K562 (cell line): ENCODE results near the gene FOSL1. TPM values are rescaled to one million over a fixed set of nuclear protein-coding genes. Genes with fewer than 3 reads are reported as not detected.

Experiments
- ASH1L ChIP-seq: fragments of 450-650 bp; IDR thresholded peaks from 2 replicates; pipeline ENCODE4 v1.6.1; 2018; ENCODE audit warnings: borderline replicate concordance, mild to moderate bottlenecking, low read depth; ENCODE audit not compliant: partially characterized antibody
- CBFA2T3 ChIP-seq: fragments of 450-650 bp; IDR thresholded peaks from 2 replicates; pipeline ENCODE4 v1.6.1; 2017
- CREB3 ChIP-seq: fragments of 450-650 bp; conservative IDR thresholded peaks from 2 replicates; pipeline ENCODE4 v1.6.1; 2016; ENCODE audit warnings: missing genetic modification characterization, low read depth, mild to moderate bottlenecking, missing compliant biosample characterization, moderate library complexity
- EGR1 ChIP-seq: fragments of 450-650 bp; conservative IDR thresholded peaks from 2 replicates; pipeline ENCODE4 v1.6.1; 2017; ENCODE audit warnings: mild to moderate bottlenecking
- EWSR1 ChIP-seq: fragments of 450-650 bp; IDR thresholded peaks from 2 replicates; pipeline ENCODE4 v1.6.1; 2018; ENCODE audit warnings: borderline replicate concordance, mild to moderate bottlenecking, low read depth, moderate library complexity; ENCODE audit not compliant: partially characterized antibody
- GATA2 ChIP-seq: sonication (generic); formaldehyde crosslinking; IDR thresholded peaks from 2 replicates; pipeline ENCODE4 v1.4.0; 2020; ENCODE audit warnings: mild to moderate bottlenecking, missing genetic modification reagents
- HOMEZ ChIP-seq: fragments of 250-450 bp; sonication (Bioruptor Pico); IDR thresholded peaks from 2 replicates; pipeline ENCODE4 v1.4.0; 2020; ENCODE audit warnings: mild to moderate bottlenecking, moderate library complexity
- NFE2L1 ChIP-seq: fragments of 450-650 bp; IDR thresholded peaks from 2 replicates; pipeline ENCODE4 v1.6.1; 2016; ENCODE audit warnings: missing genetic modification characterization, low read depth, mild to moderate bottlenecking, missing compliant biosample characterization, moderate library complexity, borderline replicate concordance
- NFIC ChIP-seq: fragments of 450-650 bp; IDR thresholded peaks from 2 replicates; pipeline ENCODE4 v1.6.1; 2017; ENCODE audit warnings: mild to moderate bottlenecking, inconsistent platforms
- POLR2H ChIP-seq: IDR thresholded peaks from 2 replicates; pipeline ENCODE4 v1.6.1; 2016; ENCODE audit warnings: missing genetic modification characterization, low read depth, mild to moderate bottlenecking, control low read depth, missing compliant biosample characterization, moderate library complexity
- POLR3G ChIP-seq: IDR thresholded peaks from 2 replicates; pipeline ENCODE4 v1.6.1; 2011; ENCODE audit not compliant: insufficient read length, insufficient replicate concordance; ENCODE audit errors: extremely low read depth
- SNAPC5 ChIP-seq: fragments of 250-450 bp; sonication (Bioruptor Pico); IDR thresholded peaks from 2 replicates; pipeline ENCODE4 v1.8.0; 2021; ENCODE audit warnings: moderate library complexity, mild to moderate bottlenecking, inconsistent platforms
- SRSF7 ChIP-seq: fragments of 200-400 bp; formaldehyde crosslinking; optimal IDR thresholded peaks from 2 replicates; pipeline ENCODE3; 2017; ENCODE audit warnings: mild to moderate bottlenecking, low read depth, low read length
- TOE1 ChIP-seq, 2 experiments: fragments of 450-650 bp in 1 of 2; sonication (generic) in 1 of 2; formaldehyde crosslinking in 1 of 2; IDR thresholded peaks; 2 replicates each; pipeline versions ENCODE4 v1.7.1 to v1.8.0; 2016 to 2022; ENCODE audit warnings: borderline replicate concordance in 2 of 2, mild to moderate bottlenecking in 2 of 2, antibody characterized with exemption in 1 of 2, inconsistent platforms in 1 of 2, low read depth in 1 of 2, missing genetic modification reagents in 1 of 2, moderate library complexity in 1 of 2
- ZC3H8 ChIP-seq: fragments of 450-650 bp; IDR thresholded peaks from 2 replicates; pipeline ENCODE4 v1.6.1; 2017
- ZNF778 ChIP-seq: fragments of 450-650 bp; formaldehyde crosslinking; IDR thresholded peaks from 2 replicates; pipeline ENCODE4 v1.4.0; 2020; ENCODE audit warnings: mild to moderate bottlenecking, moderate library complexity
- polyA plus RNA-seq, 8 experiments: library from polyadenylated mRNA; depleted of rRNA in 4 of 8; stranded (reverse) in 5 of 8; unstranded in 3 of 8; fragments of >200 nt; fragmentation: Nextera tagmentation in 2 of 8; fragmentation: Illumina TruSeq in 1 of 8; extraction: Ambion mirVana in 2 of 8; extraction: Trizol in 1 of 8; gene quantifications; 2 replicates each; pipeline versions ENCODE4 v1.2.1 to v1.2.3, GENCODE V29; 2011 to 2014; ENCODE audit warnings: inconsistent platforms in 1 of 8, missing spikeins in 1 of 8
- total RNA-seq, 7 experiments: library from RNA; depleted of rRNA in 6 of 7; stranded (reverse); fragments of >200 nt in 6 of 7; fragmentation: Illumina TruSeq in 2 of 7; extraction: Trizol in 2 of 7; gene quantifications; 2 replicates each; pipeline versions ENCODE4 v1.2.1 to v1.2.3, GENCODE V29; 2011 to 2021; ENCODE audit warnings: low replicate concordance in 1 of 7

The FOSL1 gene
- total and polyA plus RNA-seq, 9 of the 15 experiments (the other 6 are each of a cell fraction or from before 2014, with no cell fraction given), result 3.5 to 39.6 (median 10.0) TPM

- TF ChIP-seq SNAPC5 (CRISPR knock-in tag), result no peak
- TF ChIP-seq EWSR1, result no peak
- TF ChIP-seq TOE1 (IDR thresholded peaks at IDR 0.05; ENCODE audit: borderline replicate concordance), result peak; percentile 92
- peak; percentile 14; the same call in 1 of the 2 replicates for TF ChIP-seq TOE1 (CRISPR knock-in tag; IDR thresholded peaks at IDR 0.05; ENCODE audit: borderline replicate concordance, low read depth)
- no peak for TF ChIP-seq CREB3 (tag)
- TF ChIP-seq HOMEZ, result no peak
- no peak for TF ChIP-seq SRSF7
- no peak for TF ChIP-seq ZC3H8
- no peak for TF ChIP-seq CBFA2T3
- TF ChIP-seq ASH1L, result peak; percentile 39
- TF ChIP-seq POLR3G, result no peak
- TF ChIP-seq EGR1, result 0 out of 2 replicates have a peak, but pooled peaks have one; percentile 3
- no peak for TF ChIP-seq ZNF778 (CRISPR knock-in tag)
- no peak for TF ChIP-seq GATA2 (CRISPR knock-in tag)
- no peak for TF ChIP-seq POLR2H
- no peak for TF ChIP-seq NFE2L1
- TF ChIP-seq NFIC, result no peak
- TF ChIP-seq, all 486 proteins: peak for 94
Measured at GRCh38 chr11:65856689-65857499, 43.3 kb downstream of the FOSL1 start (continued).
